HepG2 (cell line): Measurements from ENCODE around the gene IL11RA. TPM values are rescaled to one million over a fixed set of nuclear protein-coding genes. Genes with fewer than 3 reads are reported as not detected.

ENCODE experiments used
- CENPT ChIP-seq: sonication (generic); formaldehyde crosslinking; IDR thresholded peaks from 2 replicates; pipeline ENCODE4 v1.8.0; 2022; ENCODE audit warnings: low read depth, mild to moderate bottlenecking, moderate library complexity, missing genetic modification reagents
- HMGA1 ChIP-seq: sonication (generic); formaldehyde crosslinking; conservative IDR thresholded peaks from 2 replicates; pipeline ENCODE4 v1.4.0; 2020; ENCODE audit warnings: missing genetic modification reagents
- HNRNPL ChIP-seq: fragments of 200-400 bp; formaldehyde crosslinking; IDR thresholded peaks from 2 replicates; pipeline ENCODE4 v1.6.1; 2017; ENCODE audit warnings: mild to moderate bottlenecking, low read depth, low read length
- MXD1 ChIP-seq: sonication (generic); formaldehyde crosslinking; IDR thresholded peaks from 2 replicates; pipeline ENCODE4 v1.4.0; 2020; ENCODE audit warnings: mild to moderate bottlenecking, missing genetic modification reagents
- PHF8 ChIP-seq: sonication (generic); formaldehyde crosslinking; IDR thresholded peaks from 2 replicates; pipeline ENCODE4 v1.5.0; 2020; ENCODE audit warnings: missing genetic modification reagents
- PLRG1 ChIP-seq: fragments of 450-650 bp; conservative IDR thresholded peaks from 2 replicates; pipeline ENCODE4 v1.6.1; 2016
- POLR2AphosphoS5 ChIP-seq: IDR thresholded peaks from 2 replicates; pipeline ENCODE4 v1.6.1; 2012; ENCODE audit warnings: low read depth, low read length
- RARG ChIP-seq: sonication (generic); formaldehyde crosslinking; IDR thresholded peaks from 2 replicates; pipeline ENCODE4 v1.4.0; 2020; ENCODE audit warnings: low read depth, mild to moderate bottlenecking, missing genetic modification reagents
- RBM22 ChIP-seq: fragments of 200-400 bp; formaldehyde crosslinking; optimal IDR thresholded peaks from 2 replicates; pipeline ENCODE3; 2017; ENCODE audit warnings: mild to moderate bottlenecking, low read length, moderate library complexity
- SNAI1 ChIP-seq: sonication (generic); formaldehyde crosslinking; IDR thresholded peaks from 2 replicates; pipeline ENCODE4 v1.5.0; 2020; ENCODE audit warnings: mild to moderate bottlenecking, missing genetic modification reagents, borderline replicate concordance
- TFDP1 ChIP-seq: IDR thresholded peaks from 2 replicates; pipeline ENCODE4 v1.6.1; 2016; ENCODE audit warnings: missing compliant biosample characterization, missing genetic modification reagents, borderline replicate concordance
- THAP8 ChIP-seq: sonication (generic); formaldehyde crosslinking; IDR thresholded peaks from 2 replicates; pipeline ENCODE4 v1.5.1; 2020; ENCODE audit warnings: missing genetic modification reagents, mild to moderate bottlenecking, borderline replicate concordance
- USF2 ChIP-seq, 2 experiments: sonication (generic) in 1 of 2; formaldehyde crosslinking in 1 of 2; IDR thresholded peaks; 2 replicates each; pipeline versions ENCODE4 v1.5.1 to v1.6.1; 2011 to 2020; ENCODE audit warnings: borderline replicate concordance in 1 of 2, low read depth in 1 of 2, low read length in 1 of 2, mild to moderate bottlenecking in 1 of 2, missing genetic modification reagents in 1 of 2, moderate library complexity in 1 of 2
- ZNF18 ChIP-seq: sonication (generic); formaldehyde crosslinking; IDR thresholded peaks from 2 replicates; pipeline ENCODE4 v1.8.0; 2022; ENCODE audit warnings: mild to moderate bottlenecking, missing genetic modification reagents; ENCODE audit not compliant: insufficient replicate concordance
- ZNF232 ChIP-seq: sonication (generic); formaldehyde crosslinking; IDR thresholded peaks from 2 replicates; pipeline ENCODE4 v1.4.0; 2020; ENCODE audit warnings: missing genetic modification reagents, borderline replicate concordance
- ZNF574 ChIP-seq: sonication (generic); formaldehyde crosslinking; IDR thresholded peaks from 2 replicates; pipeline ENCODE4 v1.4.0; 2020; ENCODE audit warnings: missing genetic modification reagents
- ZNF7 ChIP-seq: IDR thresholded peaks from 2 replicates; pipeline ENCODE4 v1.6.1; 2016; ENCODE audit warnings: missing biosample characterization, missing genetic modification reagents
- ZSCAN12 ChIP-seq: sonication (generic); formaldehyde crosslinking; IDR thresholded peaks from 2 replicates; pipeline ENCODE4 v1.9.0; 2021; ENCODE audit warnings: mild to moderate bottlenecking, missing genetic modification reagents
- polyA plus RNA-seq, 8 experiments: library from polyadenylated mRNA; depleted of rRNA in 3 of 8; stranded (reverse) in 7 of 8; unstranded in 1 of 8; fragments of >200 nt; fragmentation: Illumina TruSeq in 4 of 8; extraction: Trizol in 4 of 8; gene quantifications; 2 replicates each; pipeline versions ENCODE4 v1.2.1 to v1.2.3, GENCODE V29; 2011 to 2016; ENCODE audit warnings: low read depth in 4 of 8, missing spikeins in 1 of 8, mixed read lengths in 1 of 8; ENCODE audit not compliant: insufficient read depth in 1 of 8
- total RNA-seq, 5 experiments: library from RNA; depleted of rRNA; stranded (reverse); fragments of >200 nt; fragmentation: Illumina TruSeq; extraction: Trizol; gene quantifications; 2 replicates each; pipeline ENCODE4 v1.2.3, GENCODE V29; 2016; ENCODE audit warnings: low read depth in 1 of 5

Gene IL11RA
- total and polyA plus RNA-seq, 2 of the 13 experiments (the other 11 are each of a cell fraction or from before 2014, with no cell fraction given), result 2.0 to 4.2 TPM

GRCh38 chr9:34620061-34620994 lies 31.7 kb upstream of the IL11RA start, which contains the start of gene DCTN3 (continued):
- TF ChIP-seq USF2 (IDR thresholded peaks at IDR 0.05; ENCODE audit: low read depth, low read length) (no peak), USF2 (CRISPR knock-in tag; IDR thresholded peaks at IDR 0.05; ENCODE audit: borderline replicate concordance) (no peak), TFDP1 (CRISPR knock-in tag) (peak; percentile 42; the same call in 1 of the 2 replicates), ZNF7 (CRISPR knock-in tag) (no peak), SNAI1 (CRISPR knock-in tag) (0 out of 2 replicates have a peak, but pooled peaks have one; percentile 39), ZNF232 (peak; percentile 70; the same call in 1 of the 2 replicates), HMGA1 (CRISPR knock-in tag) (no peak), MXD1 (CRISPR knock-in tag) (peak; percentile 63; the same call in 1 of the 2 replicates), ZNF574 (CRISPR knock-in tag) (peak; percentile 67), PLRG1 (no peak), PHF8 (CRISPR knock-in tag) (peak; percentile 86), HNRNPL (no peak), ZNF18 (CRISPR knock-in tag) (no peak), POLR2AphosphoS5 (peak; percentile 50; the same call in 1 of the 2 replicates), CENPT (no peak), ZSCAN12 (CRISPR knock-in tag) (no peak), RARG (CRISPR knock-in tag) (no peak), RBM22 (no peak), THAP8 (CRISPR knock-in tag) (no peak)
